GM21515 (cell line): ENCODE measurements around the gene NCOA3.

Source experiments
- ATAC-seq: cut with Tn5 transposase; IDR thresholded peaks from one replicate; pipeline ENCODE4 v1.9.1; 2021; ENCODE audit not compliant: unreplicated experiment

The NCOA3 gene

DNA sequence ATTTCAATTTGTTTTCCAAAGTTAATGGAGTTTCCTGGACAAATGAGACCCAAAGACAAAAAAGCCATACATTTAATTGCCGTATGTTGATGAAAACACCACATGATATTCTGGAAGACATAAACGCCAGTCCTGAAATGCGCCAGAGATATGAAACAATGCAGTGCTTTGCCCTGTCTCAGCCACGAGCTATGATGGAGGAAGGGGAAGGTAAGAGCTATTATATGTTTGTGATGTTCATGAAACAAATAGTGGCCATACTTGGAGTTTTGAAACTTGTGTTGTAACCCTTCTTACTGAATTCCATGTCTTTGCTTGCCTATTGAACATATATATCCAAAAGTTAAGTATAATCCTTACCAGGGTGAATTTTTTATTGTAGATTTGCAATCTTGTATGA, 125.9 kb downstream of the NCOA3 start:
- ATAC-seq, result no peak

GRCh38 chr20:47629907-47630306, 128.2 kb downstream of the NCOA3 start:
- ATAC-seq, result no peak

DNA sequence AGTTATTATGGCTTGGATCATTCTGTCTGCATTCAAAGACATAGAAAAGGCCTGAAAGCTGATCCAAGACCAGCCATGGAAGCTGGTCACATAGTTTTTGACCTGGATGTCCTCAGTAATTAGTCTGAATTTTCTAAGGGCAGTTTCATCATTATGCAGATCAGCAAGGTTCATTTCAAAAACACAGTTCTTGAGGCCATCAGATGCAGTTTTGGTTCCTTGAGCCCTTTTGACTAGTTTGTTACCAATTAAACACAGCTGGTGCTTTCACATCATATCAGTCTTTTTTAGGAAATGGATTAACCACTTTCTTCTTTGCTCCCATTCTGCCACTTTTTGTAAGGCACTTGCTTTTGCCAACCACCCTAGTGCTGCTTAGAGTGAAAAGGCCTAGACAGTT, 129.4 kb downstream of the NCOA3 start:
- ATAC-seq, result no peak

GRCh38 chr20:47635256-47635655, 133.6 kb downstream of the NCOA3 start:
- no peak for ATAC-seq

GRCh38 chr20:47638851-47639250, 137.2 kb downstream of the NCOA3 start:
- no peak for ATAC-seq

DNA sequence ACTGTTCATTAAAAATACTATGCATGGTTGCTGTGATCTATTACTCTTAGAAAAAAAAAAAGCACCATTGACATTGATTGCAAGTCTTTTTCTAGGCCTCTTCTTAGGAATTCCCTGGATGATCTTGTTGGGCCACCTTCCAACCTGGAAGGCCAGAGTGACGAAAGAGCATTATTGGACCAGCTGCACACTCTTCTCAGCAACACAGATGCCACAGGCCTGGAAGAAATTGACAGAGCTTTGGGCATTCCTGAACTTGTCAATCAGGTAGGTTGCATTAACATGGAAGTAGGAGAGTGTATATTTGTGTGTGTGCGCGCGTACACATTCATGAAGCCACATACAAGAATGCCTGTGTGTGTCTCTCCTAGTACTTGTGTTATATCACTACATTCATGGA, 140.4 kb downstream of the NCOA3 start:
- no peak for ATAC-seq

DNA sequence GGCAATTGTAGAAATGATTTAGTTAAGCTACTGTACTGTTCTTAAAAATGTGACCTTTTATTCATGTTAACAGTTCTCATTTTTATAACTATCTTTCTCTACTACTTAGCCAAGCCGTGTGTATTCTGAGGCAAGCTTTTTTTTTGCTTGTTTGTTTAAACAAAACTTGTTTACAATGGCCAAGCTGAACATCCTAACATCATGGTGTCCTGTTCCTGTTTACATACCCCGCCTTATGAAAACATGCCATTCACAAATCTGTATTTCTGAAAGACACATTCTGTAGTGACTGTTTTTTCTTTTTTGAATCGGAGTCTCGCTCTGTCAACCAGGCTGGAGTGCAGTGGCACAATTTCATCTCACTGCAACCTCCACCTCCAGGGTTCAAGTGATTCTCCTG, 140.9 kb downstream of the NCOA3 start:
- no peak for ATAC-seq

- ATAC-seq, result no peak
Observed at GRCh38 chr20:47645632-47646031, 143.9 kb downstream of the NCOA3 start.

DNA sequence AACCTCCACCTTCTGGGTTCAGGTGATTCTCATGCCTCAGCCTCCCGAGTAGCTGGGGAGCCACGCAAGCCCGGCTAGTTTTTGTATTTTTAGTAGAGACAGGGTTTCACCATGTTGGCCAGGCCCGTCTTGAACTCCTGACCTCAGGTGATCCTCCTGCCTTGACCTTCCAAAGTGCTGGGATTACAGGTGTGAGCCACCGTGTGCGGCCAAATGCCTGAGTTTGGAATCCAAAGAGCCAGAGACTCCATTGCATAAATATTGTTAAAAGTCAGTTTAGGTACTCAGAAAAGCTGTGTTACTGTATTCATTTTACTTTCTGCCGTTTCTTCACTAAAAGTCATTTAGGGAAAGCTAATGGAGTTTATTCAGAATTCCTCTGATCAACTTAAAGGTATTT, 146.3 kb downstream of the NCOA3 start:
- no peak for ATAC-seq

GRCh38 chr20:47648943-47649342, 147.3 kb downstream of the NCOA3 start:
- no peak for ATAC-seq

DNA sequence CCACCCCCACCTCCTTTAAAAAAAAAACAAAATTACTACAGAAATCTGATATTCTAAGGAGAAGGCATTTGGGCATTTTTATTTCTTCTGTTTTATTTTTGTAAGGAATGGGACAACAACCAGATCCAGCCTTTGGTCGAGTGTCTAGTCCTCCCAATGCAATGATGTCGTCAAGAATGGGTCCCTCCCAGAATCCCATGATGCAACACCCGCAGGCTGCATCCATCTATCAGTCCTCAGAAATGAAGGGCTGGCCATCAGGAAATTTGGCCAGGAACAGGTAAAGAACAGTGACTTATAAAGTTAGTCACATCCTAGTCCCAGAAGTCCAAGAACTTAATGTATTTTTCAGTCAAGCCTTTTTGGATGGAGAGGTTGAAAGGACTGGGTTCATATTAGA, 150.6 kb downstream of the NCOA3 start:
- no peak for ATAC-seq

- ATAC-seq, result no peak
Observed at GRCh38 chr20:47652794-47653193, 151.1 kb downstream of the NCOA3 start.

- ATAC-seq, result no peak
Observed at GRCh38 chr20:47653869-47654268, 152.2 kb downstream of the NCOA3 start.

DNA sequence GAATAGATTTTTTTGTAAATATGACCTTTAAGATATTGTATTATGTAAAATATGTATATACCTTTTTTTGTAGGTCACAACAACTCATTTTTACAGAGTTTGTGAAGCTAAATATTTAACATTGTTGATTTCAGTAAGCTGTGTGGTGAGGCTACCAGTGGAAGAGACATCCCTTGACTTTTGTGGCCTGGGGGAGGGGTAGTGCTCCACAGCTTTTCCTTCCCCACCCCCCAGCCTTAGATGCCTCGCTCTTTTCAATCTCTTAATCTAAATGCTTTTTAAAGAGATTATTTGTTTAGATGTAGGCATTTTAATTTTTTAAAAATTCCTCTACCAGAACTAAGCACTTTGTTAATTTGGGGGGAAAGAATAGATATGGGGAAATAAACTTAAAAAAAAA, 152.7 kb downstream of the NCOA3 start:
- no peak for ATAC-seq

- ATAC-seq, result no peak
Observed at GRCh38 chr20:47655635-47656034, 153.9 kb downstream of the NCOA3 start.

DNA sequence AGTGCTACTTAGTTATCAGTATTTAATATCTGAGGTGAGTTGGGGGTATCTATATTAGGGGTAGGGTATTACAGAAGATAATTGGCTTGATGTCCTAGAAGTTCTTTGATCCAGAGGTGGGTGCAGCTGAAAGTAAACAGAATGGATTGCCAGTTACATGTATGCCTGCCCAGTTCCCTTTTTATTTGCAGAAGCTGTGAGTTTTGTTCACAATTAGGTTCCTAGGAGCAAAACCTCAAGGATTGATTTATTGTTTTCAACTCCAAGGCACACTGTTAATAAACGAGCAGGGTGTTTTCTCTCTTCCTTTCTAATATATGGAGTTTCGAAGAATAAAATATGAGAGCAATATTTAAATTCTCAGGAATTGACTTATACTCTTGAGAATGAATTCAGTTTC, 154.6 kb downstream of the NCOA3 start:
- ATAC-seq, result no peak

- ATAC-seq, result no peak
Observed at GRCh38 chr20:47659904-47660601, 158.4 kb downstream of the NCOA3 start.

- no peak for ATAC-seq
Observed at GRCh38 chr20:47660602-47660905, 158.9 kb downstream of the NCOA3 start.

GRCh38 chr20:47660983-47661700, 159.5 kb downstream of the NCOA3 start:
- no peak for ATAC-seq

DNA sequence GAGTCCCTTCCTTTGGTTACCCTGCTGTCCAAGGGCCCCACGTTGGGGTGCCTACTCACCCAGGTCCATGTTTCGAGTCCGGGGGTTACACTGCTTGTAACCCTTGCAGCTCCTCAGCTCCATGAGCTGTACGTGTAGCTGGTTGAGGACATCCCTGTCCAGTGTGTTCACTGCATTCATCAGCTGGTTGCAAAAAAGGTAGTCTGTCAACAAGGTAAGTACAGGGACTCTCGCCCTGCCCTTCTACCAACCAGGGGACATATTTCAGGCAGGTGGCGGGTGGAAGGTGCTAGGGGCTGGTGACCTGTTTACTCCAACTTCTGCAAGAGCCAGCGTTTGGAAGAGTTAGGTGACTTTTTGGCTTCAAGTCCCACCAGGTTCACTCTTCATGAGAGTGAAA, 160.0 kb downstream of the NCOA3 start:
- no peak for ATAC-seq

DNA sequence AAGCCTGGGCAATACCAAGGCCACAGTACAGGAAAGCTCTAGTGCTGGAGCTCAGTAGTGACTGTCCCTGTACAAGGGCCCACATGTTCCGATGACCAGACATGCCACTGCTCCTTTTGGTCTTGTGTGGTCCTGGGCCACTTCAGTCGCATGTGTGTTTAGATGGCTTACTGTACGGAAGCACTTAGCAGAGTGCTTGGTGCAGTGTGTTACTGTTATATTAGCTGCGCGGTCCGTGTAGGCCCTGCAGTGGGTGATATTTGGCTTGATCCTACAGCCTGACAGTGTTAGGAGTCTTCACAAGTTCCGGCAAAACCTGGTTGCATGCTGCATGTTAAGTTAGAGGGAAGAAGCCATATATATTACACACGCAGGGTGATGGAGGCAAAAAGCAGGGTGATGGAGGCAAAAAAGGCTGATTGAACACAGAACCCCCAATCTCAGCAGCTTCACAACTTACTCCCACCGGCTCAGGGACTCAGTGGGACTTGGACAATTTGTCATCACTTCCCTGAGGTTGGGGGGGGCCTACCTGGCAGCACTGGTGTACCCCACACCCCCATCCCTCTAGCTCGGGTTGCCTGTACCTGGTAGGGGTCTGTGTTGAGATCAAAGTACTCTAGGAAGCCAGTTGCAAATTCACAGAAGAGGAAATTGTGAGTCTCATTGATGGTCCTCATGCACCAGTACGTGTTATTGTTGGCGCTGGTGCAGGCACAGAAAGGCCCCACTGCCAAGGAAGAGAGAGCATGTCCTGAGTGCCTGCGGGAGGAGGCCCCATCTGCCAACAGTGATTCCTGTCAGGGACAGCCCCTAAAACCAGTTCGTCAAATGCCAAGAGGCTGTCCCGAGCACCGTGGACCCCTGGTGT, 161.0 kb downstream of the NCOA3 start:
- no peak for ATAC-seq
